GM12892 (cell line): Measurements from ENCODE around the gene ROPN1B.
"Not testable (repeated sequence)": the region's sequence is repeated elsewhere in the genome, so short reads cannot be mapped to it uniquely, and the experiment has no call there.

Experiments used
- POLR2A ChIP-seq: IDR thresholded peaks from 2 replicates; pipeline ENCODE4 v1.6.1; 2011; ENCODE audit warnings: low read depth, low read length, control low read depth
- POLR2AphosphoS5 ChIP-seq: IDR thresholded peaks from 2 replicates; pipeline ENCODE4 v1.6.1; 2011; ENCODE audit warnings: low read depth, low read length, control low read depth
- TAF1 ChIP-seq: IDR thresholded peaks from 2 replicates; pipeline ENCODE4 v1.6.1; 2011; ENCODE audit warnings: low read depth, mild to moderate bottlenecking, control low read depth, low read length, borderline replicate concordance

GRCh38 chr3:125929765-125930164 lies 39.2 kb upstream of the ROPN1B start:
- not testable (repeated sequence) for TF ChIP-seq POLR2A, POLR2AphosphoS5, TAF1
